ENCODE measurements around the gene OPA1.

Gene OPA1

GRCh38 chr3:193614430-193614829 is 21.4 kb downstream of the OPA1 start:
- H3K23ac ChIP-seq (ENCODE audit: low read depth, low read length, poor library complexity) = no peak overlapping the region
- no peak overlapping the region for H3K14ac ChIP-seq (ENCODE audit: low read length)
- no peak overlapping the region for H3K27ac ChIP-seq (replicated peaks; ENCODE audit: low read length)
- no peak overlapping the region for H2BK5ac ChIP-seq (ENCODE audit: low read length)
- DNase-seq (ENCODE audit: low spot score) = no peak
- no peak overlapping the region for H3K4me3 ChIP-seq (ENCODE audit: low read length in 2 of 2)
- no peak overlapping the region for H2BK15ac ChIP-seq (ENCODE audit: low read length)
- peaks cover 3 to 55% of the 10 kb centered on the region in 2 donors for H3K36me3 ChIP-seq (replicated peaks in 1 of 2; ENCODE audit: control insufficient read depth in 2 of 2, insufficient read depth in 2 of 2, low read length in 2 of 2)
- H3K9me3 ChIP-seq (replicated peaks in 1 of 2; ENCODE audit: control insufficient read depth in 2 of 2, insufficient read depth in 1 of 2, low read depth in 1 of 2, low read length in 2 of 2) = peaks cover 2 to 17% of the 10 kb centered on the region in 2 donors
- no peak overlapping the region for H3K4ac ChIP-seq (ENCODE audit: low read length)
- H4K91ac ChIP-seq (ENCODE audit: low read depth, low read length, poor library complexity) = no peak overlapping the region
- no peak overlapping the region for H2BK12ac ChIP-seq (ENCODE audit: low read length)
- peaks cover 2% of the 10 kb centered on the region for H3K79me1 ChIP-seq (ENCODE audit: low read depth, low read length)
- H3K9ac ChIP-seq (ENCODE audit: low read depth, low read length, poor library complexity) = no peak overlapping the region
- no peak overlapping the region for H3K4me2 ChIP-seq (ENCODE audit: insufficient read depth, low read length, poor library complexity, severe bottlenecking)
- H3K27me3 ChIP-seq (ENCODE audit: control insufficient read depth in 3 of 3, insufficient read depth in 3 of 3, low read depth in 1 of 3, low read length in 3 of 3) = no peaks in the 10 kb centered on the region
- H2BK120ac ChIP-seq (ENCODE audit: low read depth, low read length) = no peak overlapping the region
- H3K18ac ChIP-seq (ENCODE audit: low read length) = no peak overlapping the region
- H2AFZ ChIP-seq (ENCODE audit: low read length) = no peak overlapping the region
- no CpG with 5 or more reads among the region's 2 CpGs for WGBS, 2 donors (ENCODE audit: extremely low coverage in 2 of 2, insufficient read length in 2 of 2, insufficient replicate concordance in 1 of 2)
- H2AK5ac ChIP-seq (ENCODE audit: low read depth, low read length) = no peak overlapping the region
- H3K4me1 ChIP-seq (ENCODE audit: control insufficient read depth in 2 of 2, insufficient read depth in 1 of 2, low read depth in 1 of 2, low read length in 2 of 2) = no peaks in the 10 kb centered on the region
- no peak overlapping the region for H4K8ac ChIP-seq (ENCODE audit: low read depth, low read length)

DNA sequence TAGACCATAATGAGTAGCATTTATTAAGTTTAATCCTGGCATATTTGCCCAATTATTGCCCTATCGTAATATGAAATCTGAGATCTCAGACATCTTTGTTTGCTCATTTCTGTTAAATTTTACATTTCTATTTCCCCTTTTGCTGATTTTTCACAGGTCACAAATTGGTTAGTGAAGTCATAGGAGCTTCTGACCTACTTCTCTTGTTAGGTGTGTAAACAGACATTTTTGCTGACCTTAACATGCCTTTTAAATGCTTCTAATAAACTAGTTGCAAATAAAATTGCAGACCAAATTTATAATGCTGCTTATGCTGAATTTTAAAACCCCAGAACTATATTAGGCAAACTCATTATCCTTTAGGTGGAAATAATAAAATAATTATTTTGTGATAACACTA is 24.6 kb downstream of the OPA1 start:
- H4K91ac ChIP-seq (ENCODE audit: low read depth, low read length, poor library complexity) = no peak overlapping the region
- no peak overlapping the region for H2AK5ac ChIP-seq (ENCODE audit: low read depth, low read length)
- H3K4me3 ChIP-seq (ENCODE audit: low read length in 2 of 2) = no peak overlapping the region
- H3K79me1 ChIP-seq (ENCODE audit: low read depth, low read length) = peaks cover 4% of the 10 kb centered on the region
- H3K4me2 ChIP-seq (ENCODE audit: insufficient read depth, low read length, poor library complexity, severe bottlenecking) = no peak overlapping the region
- H2BK5ac ChIP-seq (ENCODE audit: low read length) = no peak overlapping the region
- H3K4ac ChIP-seq (ENCODE audit: low read length) = no peak overlapping the region
- no peak overlapping the region for H2AFZ ChIP-seq (ENCODE audit: low read length)
- no peak overlapping the region for H4K8ac ChIP-seq (ENCODE audit: low read depth, low read length)
- no peak overlapping the region for H2BK120ac ChIP-seq (ENCODE audit: low read depth, low read length)
- no peak overlapping the region for H2BK12ac ChIP-seq (ENCODE audit: low read length)
- WGBS, 2 donors (ENCODE audit: extremely low coverage in 2 of 2, insufficient read length in 2 of 2, insufficient replicate concordance in 1 of 2) = no CpG with 5 or more reads among the region's 1 CpG
- no peak overlapping the region for H3K14ac ChIP-seq (ENCODE audit: low read length)
- no peak overlapping the region for H3K18ac ChIP-seq (ENCODE audit: low read length)
- peaks cover 2 to 10% of the 10 kb centered on the region in 2 donors for H3K9me3 ChIP-seq (replicated peaks in 1 of 2; ENCODE audit: control insufficient read depth in 2 of 2, insufficient read depth in 1 of 2, low read depth in 1 of 2, low read length in 2 of 2)
- DNase-seq (ENCODE audit: low spot score) = no peak
- no peak overlapping the region for H3K23ac ChIP-seq (ENCODE audit: low read depth, low read length, poor library complexity)
- no peak overlapping the region for H2BK15ac ChIP-seq (ENCODE audit: low read length)
- no peak overlapping the region for H3K27ac ChIP-seq (replicated peaks; ENCODE audit: low read length)
- no peak overlapping the region for H3K9ac ChIP-seq (ENCODE audit: low read depth, low read length, poor library complexity)
- peaks cover 3 to 86% of the 10 kb centered on the region in 2 donors for H3K36me3 ChIP-seq (replicated peaks in 1 of 2; ENCODE audit: control insufficient read depth in 2 of 2, insufficient read depth in 2 of 2, low read length in 2 of 2)
- no peaks in the 10 kb centered on the region for H3K4me1 ChIP-seq (ENCODE audit: control insufficient read depth in 2 of 2, insufficient read depth in 1 of 2, low read depth in 1 of 2, low read length in 2 of 2)
- no peaks in the 10 kb centered on the region for H3K27me3 ChIP-seq (ENCODE audit: control insufficient read depth in 3 of 3, insufficient read depth in 3 of 3, low read depth in 1 of 3, low read length in 3 of 3)

DNA sequence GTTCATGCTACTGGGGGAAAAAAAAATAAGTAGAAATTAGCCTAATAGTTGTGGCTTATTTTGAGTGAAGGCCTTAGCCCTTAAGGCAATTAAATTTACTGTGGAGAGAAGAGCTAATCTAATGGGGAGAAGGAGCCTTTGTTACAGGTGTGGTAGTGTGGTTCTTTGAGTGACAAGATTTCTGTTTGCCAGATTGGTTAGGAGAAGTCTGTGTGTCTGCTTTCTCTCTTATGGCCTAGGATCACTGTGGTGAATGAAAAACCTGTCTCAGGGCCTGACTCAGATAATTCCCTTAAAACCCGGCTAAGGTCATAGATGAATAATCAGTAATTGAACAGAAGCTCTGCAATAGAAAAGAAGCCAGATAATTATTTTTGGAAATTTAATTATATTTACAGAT is 27.0 kb downstream of the OPA1 start:
- H3K4me1 ChIP-seq (ENCODE audit: control insufficient read depth in 2 of 2, insufficient read depth in 1 of 2, low read depth in 1 of 2, low read length in 2 of 2) = no peaks in the 10 kb centered on the region
- no peaks in the 10 kb centered on the region for H3K27me3 ChIP-seq (ENCODE audit: control insufficient read depth in 3 of 3, insufficient read depth in 3 of 3, low read depth in 1 of 3, low read length in 3 of 3)
- H2BK5ac ChIP-seq (ENCODE audit: low read length) = no peak overlapping the region
- peaks cover 2% of the 10 kb centered on the region for H3K79me1 ChIP-seq (ENCODE audit: low read depth, low read length)
- H4K91ac ChIP-seq (ENCODE audit: low read depth, low read length, poor library complexity) = no peak overlapping the region
- H3K18ac ChIP-seq (ENCODE audit: low read length) = no peak overlapping the region
- H2BK15ac ChIP-seq (ENCODE audit: low read length) = no peak overlapping the region
- no peak overlapping the region for H3K14ac ChIP-seq (ENCODE audit: low read length)
- no peak overlapping the region for H4K8ac ChIP-seq (ENCODE audit: low read depth, low read length)
- no peak overlapping the region for H3K4me2 ChIP-seq (ENCODE audit: insufficient read depth, low read length, poor library complexity, severe bottlenecking)
- no peak overlapping the region for H2BK12ac ChIP-seq (ENCODE audit: low read length)
- no peak overlapping the region for H3K4ac ChIP-seq (ENCODE audit: low read length)
- H2BK120ac ChIP-seq (ENCODE audit: low read depth, low read length) = no peak overlapping the region
- no CpG with 5 or more reads among the region's 1 CpG for WGBS, 2 donors (ENCODE audit: extremely low coverage in 2 of 2, insufficient read length in 2 of 2, insufficient replicate concordance in 1 of 2)
- H3K9me3 ChIP-seq (replicated peaks in 1 of 2; ENCODE audit: control insufficient read depth in 2 of 2, insufficient read depth in 1 of 2, low read depth in 1 of 2, low read length in 2 of 2) = no peaks in the 10 kb centered on the region
- H3K36me3 ChIP-seq (replicated peaks in 1 of 2; ENCODE audit: control insufficient read depth in 2 of 2, insufficient read depth in 2 of 2, low read length in 2 of 2) = peaks cover 3 to 94% of the 10 kb centered on the region in 2 donors
- H2AK5ac ChIP-seq (ENCODE audit: low read depth, low read length) = no peak overlapping the region
- no peak for DNase-seq (ENCODE audit: low spot score)
- no peak overlapping the region for H3K27ac ChIP-seq (replicated peaks; ENCODE audit: low read length)
- no peak overlapping the region for H2AFZ ChIP-seq (ENCODE audit: low read length)
- H3K23ac ChIP-seq (ENCODE audit: low read depth, low read length, poor library complexity) = no peak overlapping the region
- no peak overlapping the region for H3K9ac ChIP-seq (ENCODE audit: low read depth, low read length, poor library complexity)
- H3K4me3 ChIP-seq (ENCODE audit: low read length in 2 of 2) = no peak overlapping the region

DNA sequence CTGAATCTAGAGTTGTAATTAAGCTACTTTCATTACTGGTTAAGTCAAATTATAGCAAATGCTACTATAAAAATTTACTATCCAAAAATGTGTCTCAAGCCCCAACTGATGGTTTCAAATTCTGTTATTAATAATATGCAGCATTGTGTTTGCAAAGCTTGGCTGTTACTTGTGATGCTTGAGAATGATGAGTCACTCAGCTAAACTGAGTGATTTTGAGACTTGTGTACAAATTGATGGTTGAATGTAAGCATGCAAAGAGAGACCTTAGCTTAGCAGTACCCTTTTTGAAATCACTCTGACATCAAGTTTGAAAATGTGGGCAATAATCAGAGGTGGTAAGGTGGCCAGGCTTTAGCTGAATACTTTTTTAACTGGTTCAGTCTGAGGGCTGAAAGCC is 27.6 kb downstream of the OPA1 start:
- no peak overlapping the region for H3K18ac ChIP-seq (ENCODE audit: low read length)
- H3K79me1 ChIP-seq (ENCODE audit: low read depth, low read length) = peaks cover 2% of the 10 kb centered on the region
- no peaks in the 10 kb centered on the region for H3K4me1 ChIP-seq (ENCODE audit: control insufficient read depth in 2 of 2, insufficient read depth in 1 of 2, low read depth in 1 of 2, low read length in 2 of 2)
- no peak overlapping the region for H3K14ac ChIP-seq (ENCODE audit: low read length)
- no peak overlapping the region for H2AK5ac ChIP-seq (ENCODE audit: low read depth, low read length)
- no peak overlapping the region for H4K91ac ChIP-seq (ENCODE audit: low read depth, low read length, poor library complexity)
- H3K36me3 ChIP-seq (replicated peaks in 1 of 2; ENCODE audit: control insufficient read depth in 2 of 2, insufficient read depth in 2 of 2, low read length in 2 of 2) = peaks cover 3 to 94% of the 10 kb centered on the region in 2 donors
- no peak overlapping the region for H2BK5ac ChIP-seq (ENCODE audit: low read length)
- H2BK15ac ChIP-seq (ENCODE audit: low read length) = no peak overlapping the region
- H3K9me3 ChIP-seq (replicated peaks in 1 of 2; ENCODE audit: control insufficient read depth in 2 of 2, insufficient read depth in 1 of 2, low read depth in 1 of 2, low read length in 2 of 2) = no peaks in the 10 kb centered on the region
- H2BK12ac ChIP-seq (ENCODE audit: low read length) = no peak overlapping the region
- no peak overlapping the region for H3K4me3 ChIP-seq (ENCODE audit: low read length in 2 of 2)
- no peak overlapping the region for H3K4ac ChIP-seq (ENCODE audit: low read length)
- H2AFZ ChIP-seq (ENCODE audit: low read length) = no peak overlapping the region
- no peak overlapping the region for H3K4me2 ChIP-seq (ENCODE audit: insufficient read depth, low read length, poor library complexity, severe bottlenecking)
- no peak overlapping the region for H3K9ac ChIP-seq (ENCODE audit: low read depth, low read length, poor library complexity)
- H2BK120ac ChIP-seq (ENCODE audit: low read depth, low read length) = no peak overlapping the region
- no peak for DNase-seq (ENCODE audit: low spot score)
- no peaks in the 10 kb centered on the region for H3K27me3 ChIP-seq (ENCODE audit: control insufficient read depth in 3 of 3, insufficient read depth in 3 of 3, low read depth in 1 of 3, low read length in 3 of 3)
- no peak overlapping the region for H3K27ac ChIP-seq (replicated peaks; ENCODE audit: low read length)
- no peak overlapping the region for H4K8ac ChIP-seq (ENCODE audit: low read depth, low read length)
- no peak overlapping the region for H3K23ac ChIP-seq (ENCODE audit: low read depth, low read length, poor library complexity)
